ENCODE measurements around the gene GDAP2. TPM values are rescaled to one million over a fixed set of nuclear protein-coding genes. Genes with fewer than 3 reads are reported as not detected.
A peak's percentile ranks its signal among the peaks of the same experiment; 100 is the strongest.

GDAP2 gene
- total RNA-seq, 1 donor, result 26.8 TPM

DNA sequence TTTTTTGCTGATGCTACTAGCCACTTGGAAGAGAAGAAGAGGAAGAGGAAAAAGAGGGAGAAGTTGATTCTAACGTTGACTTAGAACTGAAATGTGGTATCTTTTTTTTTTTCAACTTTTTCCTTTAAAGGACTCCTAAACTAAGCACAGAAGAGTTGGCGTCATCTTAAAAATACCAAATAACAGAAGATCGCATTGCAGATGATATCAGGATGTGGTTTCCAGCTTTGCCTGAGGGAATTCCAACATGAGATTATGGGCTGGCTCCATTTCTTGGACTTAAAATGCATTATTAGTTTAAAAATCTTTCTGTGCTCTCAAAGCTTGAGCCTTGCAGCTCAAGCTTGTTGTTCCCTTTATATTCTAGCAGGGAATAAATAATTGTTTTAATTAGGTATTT lies 29.9 kb upstream of the GDAP2 start:
- H3K4me3 ChIP-seq (ENCODE audit: insufficient read depth, low read length), result no peak overlapping the region
- H3K27me3 ChIP-seq (ENCODE audit: insufficient read depth, low read length), result no peaks in the 10 kb centered on the region
- no peaks in the 10 kb centered on the region for H4K20me1 ChIP-seq (ENCODE audit: insufficient read depth, low read length)
- H3K9me3 ChIP-seq (ENCODE audit: low read depth, low read length), result no peaks in the 10 kb centered on the region
- H3K79me2 ChIP-seq (ENCODE audit: insufficient read depth, low read length), result no peaks in the 10 kb centered on the region
- DNase-seq (ENCODE audit: insufficient read length, low spot score, missing footprints), result no peak
- peaks cover 50% of the 10 kb centered on the region for H3K36me3 ChIP-seq (ENCODE audit: insufficient read depth, low read length)
- no peaks in the 10 kb centered on the region for H3K4me1 ChIP-seq (ENCODE audit: insufficient read depth, low read length)
- no peak overlapping the region for H2AFZ ChIP-seq (ENCODE audit: low read length)
- H3K4me2 ChIP-seq (ENCODE audit: insufficient read depth, low read length), result no peak overlapping the region
- TF ChIP-seq, protein P1, sequence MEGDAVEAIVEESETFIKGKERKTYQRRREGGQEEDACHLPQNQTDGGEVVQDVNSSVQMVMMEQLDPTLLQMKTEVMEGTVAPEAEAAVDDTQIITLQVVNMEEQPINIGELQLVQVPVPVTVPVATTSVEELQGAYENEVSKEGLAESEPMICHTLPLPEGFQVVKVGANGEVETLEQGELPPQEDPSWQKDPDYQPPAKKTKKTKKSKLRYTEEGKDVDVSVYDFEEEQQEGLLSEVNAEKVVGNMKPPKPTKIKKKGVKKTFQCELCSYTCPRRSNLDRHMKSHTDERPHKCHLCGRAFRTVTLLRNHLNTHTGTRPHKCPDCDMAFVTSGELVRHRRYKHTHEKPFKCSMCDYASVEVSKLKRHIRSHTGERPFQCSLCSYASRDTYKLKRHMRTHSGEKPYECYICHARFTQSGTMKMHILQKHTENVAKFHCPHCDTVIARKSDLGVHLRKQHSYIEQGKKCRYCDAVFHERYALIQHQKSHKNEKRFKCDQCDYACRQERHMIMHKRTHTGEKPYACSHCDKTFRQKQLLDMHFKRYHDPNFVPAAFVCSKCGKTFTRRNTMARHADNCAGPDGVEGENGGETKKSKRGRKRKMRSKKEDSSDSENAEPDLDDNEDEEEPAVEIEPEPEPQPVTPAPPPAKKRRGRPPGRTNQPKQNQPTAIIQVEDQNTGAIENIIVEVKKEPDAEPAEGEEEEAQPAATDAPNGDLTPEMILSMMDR (IDR thresholded peaks at IDR 0.05; ENCODE audit: extremely low read depth, low read depth, low read length), result no peak
- H3K27ac ChIP-seq (ENCODE audit: low read depth, low read length), result no peak overlapping the region

DNA sequence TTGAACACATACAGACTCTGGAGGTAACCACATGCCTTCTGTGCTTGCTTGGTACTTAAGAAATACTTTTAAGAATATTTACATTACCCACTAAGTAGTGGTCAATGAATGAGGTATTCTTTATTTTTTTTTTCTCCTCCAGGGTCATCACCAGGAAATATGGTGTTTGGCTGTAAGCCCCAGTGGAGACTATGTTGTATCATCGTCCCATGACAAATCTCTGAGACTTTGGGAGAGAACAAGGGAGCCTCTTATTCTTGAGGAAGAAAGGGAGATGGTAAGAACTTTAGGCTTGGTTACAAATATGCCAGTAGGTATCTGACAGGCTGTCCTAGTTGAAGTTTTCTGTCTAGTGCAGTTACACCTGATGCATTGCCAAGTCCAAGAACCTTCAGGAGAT lies 23.0 kb upstream of the GDAP2 start:
- TF ChIP-seq, protein P1 (IDR thresholded peaks at IDR 0.05; ENCODE audit: extremely low read depth, low read depth, low read length), result no peak

DNA sequence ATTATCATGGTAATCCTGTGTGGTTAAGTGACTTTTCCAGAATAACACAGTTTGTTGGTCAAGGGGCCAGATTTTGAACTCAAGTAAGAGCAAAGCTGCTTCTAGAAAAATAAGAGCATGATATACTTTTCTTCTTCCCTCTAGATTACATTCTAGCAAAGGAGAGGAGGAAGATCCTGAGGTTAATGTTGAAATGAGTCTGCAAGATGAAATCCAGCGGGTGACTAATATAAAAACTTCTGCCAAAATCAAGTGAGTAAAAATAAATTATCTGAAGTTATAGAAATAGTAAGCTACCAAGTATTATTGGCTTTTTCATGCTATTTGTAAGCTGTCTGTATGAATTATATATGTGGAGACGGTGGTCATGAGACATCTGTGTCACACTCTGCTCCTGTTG lies 12.9 kb upstream of the GDAP2 start:
- H3K36me3 ChIP-seq (ENCODE audit: insufficient read depth, low read length), result peaks cover 89% of the 10 kb centered on the region
- H3K4me1 ChIP-seq (ENCODE audit: insufficient read depth, low read length), result peaks cover 3% of the 10 kb centered on the region
- TF ChIP-seq, protein P1 (IDR thresholded peaks at IDR 0.05; ENCODE audit: extremely low read depth, low read depth, low read length), result no peak
- H3K79me2 ChIP-seq (ENCODE audit: insufficient read depth, low read length), result no peaks in the 10 kb centered on the region
- H4K20me1 ChIP-seq (ENCODE audit: insufficient read depth, low read length), result no peaks in the 10 kb centered on the region
- no peak overlapping the region for H2AFZ ChIP-seq (ENCODE audit: low read length)
- peak; percentile 37 for DNase-seq (ENCODE audit: insufficient read length, low spot score, missing footprints)
- no peaks in the 10 kb centered on the region for H3K9me3 ChIP-seq (ENCODE audit: low read depth, low read length)
- no peak overlapping the region for H3K4me2 ChIP-seq (ENCODE audit: insufficient read depth, low read length)
- H3K27me3 ChIP-seq (ENCODE audit: insufficient read depth, low read length), result no peaks in the 10 kb centered on the region
- H3K27ac ChIP-seq (ENCODE audit: low read depth, low read length), result no peak overlapping the region
- H3K4me3 ChIP-seq (ENCODE audit: insufficient read depth, low read length), result no peak overlapping the region

More for the DNA sequence above, 23.0 kb upstream of the GDAP2 start:
- H2AFZ ChIP-seq (ENCODE audit: low read length), result no peak overlapping the region
- no peaks in the 10 kb centered on the region for H3K79me2 ChIP-seq (ENCODE audit: insufficient read depth, low read length)
- no peaks in the 10 kb centered on the region for H3K27me3 ChIP-seq (ENCODE audit: insufficient read depth, low read length)
- H3K9me3 ChIP-seq (ENCODE audit: low read depth, low read length), result no peaks in the 10 kb centered on the region
- H3K4me1 ChIP-seq (ENCODE audit: insufficient read depth, low read length), result no peaks in the 10 kb centered on the region
- no peak overlapping the region for H3K4me3 ChIP-seq (ENCODE audit: insufficient read depth, low read length)
- H3K27ac ChIP-seq (ENCODE audit: low read depth, low read length), result no peak overlapping the region
- no peak overlapping the region for H3K4me2 ChIP-seq (ENCODE audit: insufficient read depth, low read length)
- no peak for DNase-seq (ENCODE audit: insufficient read length, low spot score, missing footprints)
- no peaks in the 10 kb centered on the region for H4K20me1 ChIP-seq (ENCODE audit: insufficient read depth, low read length)
- H3K36me3 ChIP-seq (ENCODE audit: insufficient read depth, low read length), result peaks cover 87% of the 10 kb centered on the region

DNA sequence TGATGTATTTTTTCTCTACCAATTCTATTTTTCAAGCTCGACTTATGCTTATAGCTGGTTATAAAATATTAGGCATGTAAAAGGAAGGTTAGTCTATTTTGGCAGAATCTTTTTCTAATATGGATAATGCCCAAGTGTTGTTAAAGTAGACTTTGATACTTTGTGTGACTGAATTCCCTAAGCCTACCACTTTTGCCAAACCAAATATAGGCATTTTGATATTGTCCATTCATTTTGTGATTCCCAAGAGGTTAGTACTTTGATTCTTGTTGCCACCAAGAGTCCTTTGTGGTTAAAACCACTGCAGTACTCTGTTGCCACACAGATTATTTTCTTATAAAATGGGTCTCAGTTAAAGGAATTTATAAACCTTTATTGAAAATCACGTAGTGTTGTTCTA lies 4.3 kb upstream of the GDAP2 start:
- no peak overlapping the region for H3K4me3 ChIP-seq (ENCODE audit: insufficient read depth, low read length)
- TF ChIP-seq, protein P1 (IDR thresholded peaks at IDR 0.05; ENCODE audit: extremely low read depth, low read depth, low read length), result no peak
- no peaks in the 10 kb centered on the region for H3K9me3 ChIP-seq (ENCODE audit: low read depth, low read length)
- DNase-seq (ENCODE audit: insufficient read length, low spot score, missing footprints), result no peak
- H3K27ac ChIP-seq (ENCODE audit: low read depth, low read length), result no peak overlapping the region
- peaks cover 12% of the 10 kb centered on the region for H3K4me1 ChIP-seq (ENCODE audit: insufficient read depth, low read length)
- H4K20me1 ChIP-seq (ENCODE audit: insufficient read depth, low read length), result peaks cover 8% of the 10 kb centered on the region
- peaks cover 32% of the 10 kb centered on the region for H3K36me3 ChIP-seq (ENCODE audit: insufficient read depth, low read length)
- no peaks in the 10 kb centered on the region for H3K27me3 ChIP-seq (ENCODE audit: insufficient read depth, low read length)
- H3K79me2 ChIP-seq (ENCODE audit: insufficient read depth, low read length), result peaks cover 52% of the 10 kb centered on the region
- H3K4me2 ChIP-seq (ENCODE audit: insufficient read depth, low read length), result no peak overlapping the region
- H2AFZ ChIP-seq (ENCODE audit: low read length), result no peak overlapping the region
